ENCODE measurements around the gene ARHGAP6.

DNA sequence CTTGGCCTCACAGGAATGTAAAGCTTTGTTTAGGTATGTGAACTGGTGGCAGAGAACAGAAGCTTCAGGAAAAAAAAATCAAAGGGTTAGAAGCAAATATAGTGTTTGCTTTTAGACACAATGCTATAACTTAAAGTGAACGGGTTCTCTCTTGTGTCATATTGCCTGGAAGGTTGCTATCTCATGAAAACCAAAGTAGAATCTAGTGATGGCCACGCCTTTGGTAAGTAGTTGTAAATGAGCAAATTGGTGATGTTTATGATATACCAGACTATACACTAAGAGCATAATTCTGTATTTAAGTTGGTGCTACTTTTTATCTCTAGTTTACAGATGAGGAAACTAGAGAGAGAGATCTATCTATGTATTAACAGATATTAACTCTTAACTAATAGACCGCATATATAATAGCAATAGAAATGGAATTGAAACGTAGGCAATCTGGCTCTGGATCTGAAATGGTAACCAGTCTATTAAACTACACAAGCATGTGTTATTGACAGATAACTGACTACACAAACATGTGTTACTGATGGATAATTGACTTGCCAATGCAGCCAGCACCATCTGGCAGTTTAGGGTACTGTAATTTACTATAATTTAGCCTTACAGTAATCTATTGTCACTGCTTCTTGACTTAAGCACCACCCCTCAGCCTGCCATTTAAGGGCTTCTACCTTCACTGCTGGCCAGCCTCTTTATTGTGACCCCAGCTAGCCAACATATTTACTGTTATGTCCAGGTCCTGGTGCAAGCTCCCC lies 513.7 kb downstream of the ARHGAP6 start:
- TF ChIP-seq POLR2AphosphoS5 (IDR thresholded peaks at IDR 0.05; ENCODE audit: low read depth, low read length) (no peak), EZH2 (IDR thresholded peaks at IDR 0.05) (no peak)

All from HCT116 (cell line).